Measurements from ENCODE around the gene LDB2. TPM values are rescaled to one million over a fixed set of nuclear protein-coding genes. Genes with fewer than 3 reads are reported as not detected.

LDB2 gene
- polyA plus RNA-seq, 3 donors: not detected

DNA sequence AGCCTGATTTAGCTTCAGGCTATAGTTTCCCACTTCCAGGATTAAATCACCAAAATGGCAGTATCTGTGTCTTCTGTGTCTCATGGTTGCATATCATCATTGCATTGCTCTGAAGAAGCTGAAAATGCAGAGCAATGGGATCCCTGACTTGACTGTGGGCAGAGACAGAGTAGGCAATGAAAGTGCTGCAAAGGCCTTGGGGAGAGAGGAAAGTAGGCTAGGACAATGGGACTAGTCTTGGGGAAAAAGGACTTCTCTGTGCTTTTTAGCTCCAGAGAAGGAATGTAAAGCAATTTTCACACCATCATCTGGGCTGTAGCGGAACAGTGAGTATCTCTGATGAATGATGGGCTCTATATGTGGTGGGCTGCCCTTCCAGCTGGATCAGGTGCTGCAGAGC is 202.5 kb downstream of the LDB2 start:
- no peak overlapping the region for H3K4me3 Mint-ChIP-seq
- H3K27me3 Mint-ChIP-seq (ENCODE audit: low read depth in 3 of 3): peaks cover 0 to 3% (median 0%) of the 10 kb centered on the region in 3 donors
- H3K36me3 ChIP-seq (replicated peaks in 1 of 2; ENCODE audit: control insufficient read depth in 1 of 2, insufficient read depth in 2 of 2, low read length in 2 of 2): no peaks in the 10 kb centered on the region
- H3K4me3 ChIP-seq (replicated peaks in 1 of 3; ENCODE audit: low read depth in 2 of 3, low read length in 3 of 3): no peak overlapping the region
- no peaks in the 10 kb centered on the region for H3K4me1 Mint-ChIP-seq
- H2AFZ ChIP-seq (ENCODE audit: insufficient read depth, low read depth, low read length, poor library complexity, severe bottlenecking): no peak overlapping the region
- no peak overlapping the region for H3K27ac Mint-ChIP-seq
- H3K27ac ChIP-seq (ENCODE audit: low read depth in 1 of 2, low read length in 2 of 2): no peak overlapping the region
- intact Hi-C loops (cut with micrococcal nuclease): no loop called here
- H3K79me2 ChIP-seq (ENCODE audit: insufficient read depth, low read length): no peaks in the 10 kb centered on the region
- H3K9ac ChIP-seq (ENCODE audit: insufficient read depth, low read length, poor library complexity, severe bottlenecking): no peak overlapping the region
- H4K20me1 ChIP-seq (ENCODE audit: insufficient read depth, low read length): no peaks in the 10 kb centered on the region
- no CpG with 5 or more reads among the region's 1 CpG for WGBS (ENCODE audit: insufficient coverage)
- no peaks in the 10 kb centered on the region for H3K36me3 Mint-ChIP-seq
- no peak for DNase-seq
- no peaks in the 10 kb centered on the region for H3K27me3 ChIP-seq (ENCODE audit: control insufficient read depth in 2 of 2, insufficient read depth in 2 of 2, low read length in 2 of 2)
- no peaks in the 10 kb centered on the region for H3K9me3 ChIP-seq (replicated peaks in 1 of 2; ENCODE audit: control insufficient read depth in 1 of 2, insufficient read depth in 1 of 2, low read length in 2 of 2)
- H3K4me2 ChIP-seq (replicated peaks; ENCODE audit: extremely low read depth, low read length, poor library complexity, severe bottlenecking): no peak overlapping the region
- no peaks in the 10 kb centered on the region for H3K4me1 ChIP-seq (ENCODE audit: control insufficient read depth in 1 of 2, insufficient read depth in 2 of 2, low read length in 2 of 2)
- no peak for TF ChIP-seq CTCF (IDR thresholded peaks at IDR 0.05)
- no peaks in the 10 kb centered on the region for H3K9me3 Mint-ChIP-seq

- Histone ChIP-seq H3K9ac (ENCODE audit: insufficient read depth, low read length, poor library complexity, severe bottlenecking) (no peak overlapping the region), H3K9me3 (replicated peaks in 1 of 2; ENCODE audit: control insufficient read depth in 1 of 2, insufficient read depth in 1 of 2, low read length in 2 of 2) (no peaks in the 10 kb centered on the region), H3K27ac (ENCODE audit: low read depth in 1 of 2, low read length in 2 of 2) (no peak overlapping the region), H3K79me2 (ENCODE audit: insufficient read depth, low read length) (no peaks in the 10 kb centered on the region), H3K27me3 (ENCODE audit: control insufficient read depth in 2 of 2, insufficient read depth in 2 of 2, low read length in 2 of 2) (no peaks in the 10 kb centered on the region), H3K36me3 (replicated peaks in 1 of 2; ENCODE audit: control insufficient read depth in 1 of 2, insufficient read depth in 2 of 2, low read length in 2 of 2) (no peaks in the 10 kb centered on the region), H2AFZ (ENCODE audit: insufficient read depth, low read depth, low read length, poor library complexity, severe bottlenecking) (no peak overlapping the region), H3K4me3 (replicated peaks in 1 of 3; ENCODE audit: low read depth in 2 of 3, low read length in 3 of 3) (no peak overlapping the region), H4K20me1 (ENCODE audit: insufficient read depth, low read length) (no peaks in the 10 kb centered on the region), H3K4me2 (replicated peaks; ENCODE audit: extremely low read depth, low read length, poor library complexity, severe bottlenecking) (no peak overlapping the region), H3K4me1 (ENCODE audit: control insufficient read depth in 1 of 2, insufficient read depth in 2 of 2, low read length in 2 of 2) (no peaks in the 10 kb centered on the region)
- no CpG with 5 or more reads among the region's 4 CpGs for WGBS (ENCODE audit: insufficient coverage)
- peaks cover 0 to 1% (median 0%) of the 10 kb centered on the region in 7 donors for H3K9me3 Mint-ChIP-seq
- TF ChIP-seq CTCF (IDR thresholded peaks at IDR 0.05): no peak
- no peak overlapping the region for H3K4me3 Mint-ChIP-seq
- no peak overlapping the region for H3K27ac Mint-ChIP-seq
- H3K27me3 Mint-ChIP-seq (ENCODE audit: low read depth in 3 of 3): peaks cover 0 to 3% (median 0%) of the 10 kb centered on the region in 3 donors
- intact Hi-C loops (cut with micrococcal nuclease): no loop called here
- no peaks in the 10 kb centered on the region for H3K4me1 Mint-ChIP-seq
- no peak for DNase-seq
- no peaks in the 10 kb centered on the region for H3K36me3 Mint-ChIP-seq
Measured at GRCh38 chr4:16694884-16695276, 203.6 kb downstream of the LDB2 start.

Data from CD14-positive monocyte (primary cell).